Smooth muscle cell (in vitro differentiated cells): ENCODE measurements around the gene PSTPIP2. TPM values are rescaled to one million over a fixed set of nuclear protein-coding genes. Genes with fewer than 3 reads are reported as not detected.
A peak's percentile ranks its signal among the peaks of the same experiment; 100 is the strongest.

Experiments
- DNase-seq: peaks from one replicate; lab custom pipeline; 2025; ENCODE audit not compliant: unreplicated experiment; lab: John Stamatoyannopoulos, UW
- H2AFZ ChIP-seq: fragments of 200-600 bp; sonication (generic); 2 replicates; pipeline ENCODE4 v1.6.0; 2016; ENCODE audit warnings: antibody characterized with exemption, low read depth, mild to moderate bottlenecking
- H3F3A ChIP-seq: fragments of 200-600 bp; sonication (generic); 2 replicates; pipeline ENCODE4 v1.6.0; 2017; ENCODE audit warnings: antibody characterized with exemption, low read depth
- H3K27ac ChIP-seq: fragments of 200-600 bp; sonication (generic); 2 replicates; pipeline ENCODE4 v1.5.1; 2016; ENCODE audit warnings: low read depth, mild to moderate bottlenecking
- H3K27me3 ChIP-seq: fragments of 200-600 bp; sonication (generic); 2 replicates; pipeline ENCODE4 v1.6.1; 2016; ENCODE audit warnings: low read depth, mild to moderate bottlenecking
- H3K36me3 ChIP-seq: fragments of 200-600 bp; sonication (generic); 2 replicates; pipeline ENCODE4 v1.5.1; 2016; ENCODE audit warnings: low read depth
- H3K4me1 ChIP-seq: fragments of 200-600 bp; sonication (generic); 2 replicates; pipeline ENCODE4 v1.5.1; 2016; ENCODE audit warnings: low read depth
- H3K4me2 ChIP-seq: fragments of 200-600 bp; sonication (generic); 2 replicates; pipeline ENCODE4 v1.6.0; 2016; ENCODE audit warnings: mild to moderate bottlenecking
- H3K4me3 ChIP-seq: fragments of 200-600 bp; sonication (generic); 2 replicates; pipeline ENCODE4 v1.5.1; 2016; ENCODE audit warnings: mild to moderate bottlenecking
- H3K79me2 ChIP-seq: fragments of 200-600 bp; sonication (generic); 2 replicates; pipeline ENCODE4 v1.6.0; 2016; ENCODE audit warnings: low read depth, mild to moderate bottlenecking
- H3K9ac ChIP-seq: fragments of 200-600 bp; sonication (generic); 2 replicates; pipeline ENCODE4 v1.6.0; 2016; ENCODE audit warnings: low read depth
- H3K9me3 ChIP-seq: fragments of 200-600 bp; sonication (generic); replicated peaks from 2 replicates; pipeline ENCODE4 v1.5.1; 2016; ENCODE audit warnings: low read depth
- H4K20me1 ChIP-seq: fragments of 200-600 bp; sonication (generic); 2 replicates; pipeline ENCODE4 v1.6.0; 2016; ENCODE audit warnings: low read depth
- WGBS: methylation state at CpG from one replicate; pipeline ENCODE4 v1.1.7; 2016; ENCODE audit warnings: low lambda C conversion rate; 5-methylcytosine and 5-hydroxymethylcytosine counted together
- polyA plus RNA-seq: library from polyadenylated mRNA; unstranded; fragments of >200 nt; fragmentation: Nextera tagmentation; extraction: Ambion mirVana; gene quantifications from 2 replicates; pipeline ENCODE4 v1.2.1, GENCODE V29; 2016
- total RNA-seq: library from RNA; depleted of rRNA; stranded (reverse); fragments of >200 nt; gene quantifications from 2 replicates; pipeline ENCODE4 v1.2.3, GENCODE V29; 2014
- TF ChIP-seq, protein P1 (sequence below): fragments of 200-600 bp; sonication (generic); IDR thresholded peaks from 2 replicates; pipeline ENCODE4 v1.5.1; 2017; ENCODE audit warnings: borderline replicate concordance, mild to moderate bottlenecking, antibody characterized with exemption; ENCODE audit not compliant: insufficient read depth, poor library complexity, severe bottlenecking

PSTPIP2 gene
- total RNA-seq (11.3 and 14.0 TPM in 2 replicates), polyA plus RNA-seq (6.5 and 9.1 TPM in 2 replicates)

DNA sequence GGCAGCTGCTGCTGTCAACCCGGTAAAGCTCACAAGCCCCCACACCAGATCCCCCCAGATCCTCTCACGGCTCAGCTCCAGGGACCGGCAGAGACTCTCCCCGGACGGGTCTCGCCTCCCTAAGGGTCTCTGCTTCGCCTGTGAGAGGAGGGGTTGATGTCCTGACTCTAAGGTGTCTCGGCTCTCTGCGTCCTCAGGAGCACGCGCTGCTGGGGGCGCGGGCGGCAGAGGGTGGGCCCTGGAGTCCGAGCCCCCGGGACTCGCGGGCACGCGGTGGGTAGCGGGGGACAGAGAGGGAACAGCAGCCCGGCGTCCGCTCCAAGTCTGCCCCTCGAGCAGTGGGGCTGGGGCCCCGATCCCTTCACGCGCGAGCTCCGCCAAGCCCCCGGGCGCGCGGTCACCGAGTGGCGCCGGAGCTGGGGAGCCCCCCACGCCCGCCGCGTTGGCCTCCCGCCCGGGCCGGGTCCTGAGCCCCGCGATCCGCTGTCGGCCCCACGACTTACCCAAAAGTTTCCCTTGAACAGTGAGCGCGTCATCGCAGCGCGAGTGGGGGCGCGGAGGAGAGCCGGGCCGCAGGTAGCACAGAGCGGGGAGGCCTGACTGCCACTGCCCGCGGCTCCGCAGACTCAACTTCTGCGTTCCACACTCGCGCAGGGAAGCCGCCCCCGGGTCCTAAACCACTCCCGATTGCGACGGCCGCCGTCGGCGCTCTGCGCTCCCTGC lies at the start of gene PSTPIP2:
TSS of gene PSTPIP2 (minus strand) at position 608 of the 723 bp plus-strand sequence. CDS start at position 536, 72 bp downstream.
- 2% methylated on average over 62 of the region's 75 CpGs for WGBS
- peaks cover 16% of the 10 kb centered on the region for H3F3A ChIP-seq
- peak within 1 kb of the TSS; percentile 76 for H3K9ac ChIP-seq
- H3K27me3 ChIP-seq, result no peaks in the 10 kb centered on the region
- peak within 1 kb of the TSS; percentile 62 for H3K4me3 ChIP-seq
- H3K79me2 ChIP-seq, result no peaks in the 10 kb centered on the region
- peak within 1 kb of the TSS; percentile 82 for H2AFZ ChIP-seq
- peaks cover 4% of the 10 kb centered on the region for H3K4me1 ChIP-seq
- TF ChIP-seq, protein P1, sequence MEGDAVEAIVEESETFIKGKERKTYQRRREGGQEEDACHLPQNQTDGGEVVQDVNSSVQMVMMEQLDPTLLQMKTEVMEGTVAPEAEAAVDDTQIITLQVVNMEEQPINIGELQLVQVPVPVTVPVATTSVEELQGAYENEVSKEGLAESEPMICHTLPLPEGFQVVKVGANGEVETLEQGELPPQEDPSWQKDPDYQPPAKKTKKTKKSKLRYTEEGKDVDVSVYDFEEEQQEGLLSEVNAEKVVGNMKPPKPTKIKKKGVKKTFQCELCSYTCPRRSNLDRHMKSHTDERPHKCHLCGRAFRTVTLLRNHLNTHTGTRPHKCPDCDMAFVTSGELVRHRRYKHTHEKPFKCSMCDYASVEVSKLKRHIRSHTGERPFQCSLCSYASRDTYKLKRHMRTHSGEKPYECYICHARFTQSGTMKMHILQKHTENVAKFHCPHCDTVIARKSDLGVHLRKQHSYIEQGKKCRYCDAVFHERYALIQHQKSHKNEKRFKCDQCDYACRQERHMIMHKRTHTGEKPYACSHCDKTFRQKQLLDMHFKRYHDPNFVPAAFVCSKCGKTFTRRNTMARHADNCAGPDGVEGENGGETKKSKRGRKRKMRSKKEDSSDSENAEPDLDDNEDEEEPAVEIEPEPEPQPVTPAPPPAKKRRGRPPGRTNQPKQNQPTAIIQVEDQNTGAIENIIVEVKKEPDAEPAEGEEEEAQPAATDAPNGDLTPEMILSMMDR, result no peak
- peak within 1 kb of the TSS; percentile 99 for H3K4me2 ChIP-seq
- peak; percentile 9 for DNase-seq
- H3K27ac ChIP-seq, result no peak within 1 kb of the TSS
- H3K9me3 ChIP-seq, result no peaks in the 10 kb centered on the region
- no peaks in the 10 kb centered on the region for H4K20me1 ChIP-seq
- H3K36me3 ChIP-seq, result no peaks in the 10 kb centered on the region

DNA sequence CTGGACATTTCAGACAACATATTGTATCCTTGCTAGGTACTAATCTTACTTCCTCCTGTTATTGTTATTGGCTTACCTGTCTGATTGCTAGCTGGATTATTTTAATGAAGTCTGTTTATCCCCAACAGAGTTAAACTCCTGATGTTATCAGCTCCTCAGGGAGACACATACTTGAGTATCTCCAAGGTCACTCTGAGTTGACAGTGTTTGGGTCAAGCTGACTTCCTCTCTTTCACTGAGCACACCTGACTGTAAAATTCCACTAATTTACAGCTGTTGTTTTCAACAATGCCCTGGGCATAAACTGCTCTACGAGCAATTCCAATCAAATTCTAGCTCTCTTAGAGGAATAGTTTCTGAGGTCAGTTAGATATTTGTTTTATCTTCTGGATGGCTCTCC lies 41.7 kb upstream of the PSTPIP2 start:
- H3K4me2 ChIP-seq, result no peak overlapping the region
- H3F3A ChIP-seq, result no peaks in the 10 kb centered on the region
- no peaks in the 10 kb centered on the region for H3K4me1 ChIP-seq
- no peak overlapping the region for H3K9ac ChIP-seq
- no peaks in the 10 kb centered on the region for H3K79me2 ChIP-seq
- H3K27ac ChIP-seq, result no peak overlapping the region
- no peaks in the 10 kb centered on the region for H3K27me3 ChIP-seq
- no peak overlapping the region for H3K4me3 ChIP-seq
- TF ChIP-seq, protein P1, result no peak
- H2AFZ ChIP-seq, result no peak overlapping the region
- DNase-seq, result no peak
- H3K36me3 ChIP-seq, result no peaks in the 10 kb centered on the region
- no peaks in the 10 kb centered on the region for H4K20me1 ChIP-seq
- H3K9me3 ChIP-seq, result no peaks in the 10 kb centered on the region
- WGBS, result 75% methylated on average over 1 of the region's 1 CpG

DNA sequence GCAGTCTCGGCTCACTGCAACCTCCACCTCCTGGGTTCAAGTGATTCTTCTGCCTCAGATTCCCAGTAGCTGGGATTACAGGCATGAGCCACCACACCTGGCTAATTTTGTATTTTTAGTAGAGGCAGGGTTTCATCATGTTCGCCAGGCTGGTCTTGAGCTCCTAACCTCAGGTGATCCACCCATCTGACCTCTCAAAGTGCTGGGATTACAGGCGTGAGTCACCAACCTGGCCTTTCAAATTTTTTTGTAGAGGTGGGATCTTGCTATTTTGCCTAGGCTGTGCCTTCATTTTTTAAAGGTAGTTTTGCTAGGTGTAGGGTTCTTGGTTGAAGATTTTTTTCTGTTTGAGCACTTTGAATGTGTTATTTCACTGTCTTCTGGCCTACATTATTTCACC lies 38.3 kb upstream of the PSTPIP2 start:
- no peak for DNase-seq
- WGBS, result 85% methylated on average over 3 of the region's 3 CpGs
- H2AFZ ChIP-seq, result no peak overlapping the region

More for the DNA sequence above, 38.3 kb upstream of the PSTPIP2 start:
- TF ChIP-seq, protein P1, result no peak
- H3K79me2 ChIP-seq, result peaks cover 10% of the 10 kb centered on the region
- no peaks in the 10 kb centered on the region for H3K9me3 ChIP-seq
- no peak overlapping the region for H3K9ac ChIP-seq
- H3K4me2 ChIP-seq, result no peak overlapping the region
- no peak overlapping the region for H3K4me3 ChIP-seq
- H3K4me1 ChIP-seq, result no peaks in the 10 kb centered on the region
- no peaks in the 10 kb centered on the region for H3K27me3 ChIP-seq
- H4K20me1 ChIP-seq, result no peaks in the 10 kb centered on the region
- H3F3A ChIP-seq, result no peaks in the 10 kb centered on the region
- no peak overlapping the region for H3K27ac ChIP-seq
- no peaks in the 10 kb centered on the region for H3K36me3 ChIP-seq
